Effector CD4-positive, alpha-beta T cell (primary cell): ENCODE results near the gene ATG2B.

ENCODE experiments used
- DNase-seq: peaks from one replicate; pipeline ENCODE4 v3.0.0-alpha.2; 2020

ATG2B gene

GRCh38 chr14:96304956-96305355, 58.2 kb downstream of the ATG2B start:
- no peak for DNase-seq

DNA sequence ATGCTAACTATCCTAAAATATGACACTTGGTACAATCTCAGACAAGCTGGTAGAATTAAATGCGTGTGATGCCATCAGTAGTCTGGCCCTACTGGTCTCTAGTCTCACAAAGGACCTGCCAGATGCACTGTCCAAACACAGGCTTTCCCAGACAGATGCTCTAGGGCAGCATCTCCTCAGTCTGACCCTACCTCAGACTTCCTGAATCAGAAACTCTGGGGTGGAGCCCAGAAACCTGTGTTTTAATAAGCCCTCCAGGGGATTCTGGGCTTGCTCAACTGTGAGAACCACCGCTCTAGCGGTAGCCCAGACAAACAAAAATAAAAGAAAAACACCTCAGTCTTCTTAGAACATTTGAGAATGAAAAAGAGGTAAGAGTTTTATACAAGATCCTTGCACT, 59.2 kb downstream of the ATG2B start:
- DNase-seq: no peak

DNA sequence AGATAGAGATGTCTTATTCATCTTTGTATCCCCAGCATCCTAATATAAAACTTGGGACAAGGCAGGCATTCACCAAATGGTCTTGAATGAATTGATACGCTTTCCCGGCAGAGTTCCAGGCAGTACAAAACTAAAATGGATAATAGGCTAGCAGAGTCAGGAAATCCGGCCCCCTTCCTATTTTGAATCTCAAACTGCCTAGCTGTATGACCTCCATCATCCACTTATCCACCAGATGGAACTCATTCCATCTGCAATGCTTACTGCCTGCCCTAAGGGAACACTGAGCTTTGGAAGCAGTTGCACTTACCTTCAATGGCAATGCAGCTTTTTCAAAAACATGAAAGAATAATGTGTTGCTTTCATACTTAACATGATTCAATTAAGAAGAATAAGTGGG, 63.7 kb downstream of the ATG2B start:
- no peak for DNase-seq

- no peak for DNase-seq
Measured at GRCh38 chr14:96297997-96298515, 65.1 kb downstream of the ATG2B start.

- no peak for DNase-seq
Measured at GRCh38 chr14:96297000-96297399, 66.1 kb downstream of the ATG2B start.

DNA sequence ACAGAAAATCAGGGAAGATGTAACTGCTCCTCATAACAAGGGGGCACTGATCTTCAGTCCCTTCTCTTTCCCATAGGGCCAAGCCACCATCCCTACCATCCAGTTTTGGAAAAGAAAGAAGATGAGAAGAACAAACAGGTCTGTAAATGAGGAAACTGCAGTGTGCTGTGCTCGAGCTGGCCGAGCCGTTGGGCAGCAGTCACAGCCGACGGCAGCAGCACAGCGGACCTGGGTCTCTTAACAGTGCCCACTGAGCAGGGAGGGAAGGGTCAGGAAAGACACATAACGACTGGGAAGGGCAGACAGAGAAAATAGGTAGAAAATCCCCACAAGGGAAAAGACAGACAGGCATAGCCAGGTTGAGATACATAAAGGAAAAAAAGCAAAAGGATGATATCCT, 68.9 kb downstream of the ATG2B start:
- DNase-seq: no peak

- DNase-seq: no peak
Measured at GRCh38 chr14:96287856-96288255, 75.3 kb downstream of the ATG2B start.

GRCh38 chr14:96286251-96286650, 76.9 kb downstream of the ATG2B start:
- DNase-seq: no peak

DNA sequence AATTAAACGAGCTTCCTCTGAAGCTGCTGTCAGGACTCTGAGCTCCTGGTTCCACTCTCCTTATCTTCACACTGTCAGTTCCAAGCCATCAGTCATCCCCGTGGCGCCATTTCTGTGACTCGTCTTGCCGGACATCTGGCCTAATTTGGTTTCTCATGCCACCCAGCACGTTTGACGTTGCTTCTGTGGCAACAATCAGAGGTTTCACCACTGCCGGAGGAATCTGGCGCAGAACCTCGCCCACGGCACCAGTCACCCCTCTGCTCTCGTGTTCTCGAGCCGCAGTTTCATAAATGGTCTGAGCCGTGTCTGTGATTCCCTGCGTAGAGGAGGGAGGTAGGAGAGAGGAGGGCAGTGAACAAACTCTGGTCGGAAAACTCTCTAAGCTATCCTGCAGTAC, 77.5 kb downstream of the ATG2B start:
- no peak for DNase-seq

- DNase-seq: no peak
Measured at GRCh38 chr14:96284430-96284829, 78.7 kb downstream of the ATG2B start.

GRCh38 chr14:96284008-96284407, 79.1 kb downstream of the ATG2B start:
- no peak for DNase-seq

GRCh38 chr14:96281486-96281885, 81.7 kb downstream of the ATG2B start:
- no peak for DNase-seq

DNA sequence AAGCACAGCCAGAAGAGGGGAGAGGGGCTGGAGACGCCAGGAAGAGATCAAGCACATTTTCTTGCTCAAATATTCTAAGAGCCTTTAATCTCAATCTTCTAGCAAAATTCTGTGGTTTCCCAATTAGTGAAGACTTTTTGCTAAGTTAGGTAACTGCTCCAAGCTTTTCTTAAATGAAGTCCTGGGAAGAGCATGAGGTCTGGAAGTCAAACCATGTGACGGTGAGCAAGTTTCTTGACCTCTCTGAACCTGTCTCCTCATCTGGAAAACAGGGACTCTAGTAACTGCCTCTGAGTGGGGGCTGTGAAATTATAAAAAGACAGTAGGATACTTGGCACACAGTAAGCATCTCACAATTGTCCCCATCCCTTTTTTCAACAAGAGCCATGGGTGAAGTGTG, 83.0 kb downstream of the ATG2B start:
- no peak for DNase-seq

GRCh38 chr14:96279564-96279963, 83.6 kb downstream of the ATG2B start:
- DNase-seq: no peak

- DNase-seq: no peak
Measured at GRCh38 chr14:96277890-96278289, 85.3 kb downstream of the ATG2B start.

- peak; percentile 58 for DNase-seq
Measured at GRCh38 chr14:96275177-96276112, 87.7 kb downstream of the ATG2B start.

DNA sequence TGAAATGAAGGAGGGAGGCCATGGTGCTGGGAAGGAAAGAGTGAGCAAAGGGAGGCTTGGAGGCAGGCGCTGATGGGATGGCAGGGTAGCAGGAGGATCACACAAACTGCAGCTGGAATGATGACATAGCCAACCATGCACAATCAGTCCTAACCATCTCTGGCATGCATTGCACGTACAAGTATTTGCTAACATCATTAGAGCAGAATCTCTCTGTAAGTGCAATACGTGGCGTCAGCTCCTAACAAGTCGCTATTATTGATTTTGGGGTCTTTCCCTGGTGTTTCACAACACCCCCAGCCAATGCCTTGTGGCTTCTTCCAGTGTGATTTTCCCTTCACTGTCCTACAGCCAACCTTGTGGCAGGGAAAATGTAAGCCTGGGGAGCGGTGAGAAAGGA, 88.6 kb downstream of the ATG2B start:
- DNase-seq: no peak

DNA sequence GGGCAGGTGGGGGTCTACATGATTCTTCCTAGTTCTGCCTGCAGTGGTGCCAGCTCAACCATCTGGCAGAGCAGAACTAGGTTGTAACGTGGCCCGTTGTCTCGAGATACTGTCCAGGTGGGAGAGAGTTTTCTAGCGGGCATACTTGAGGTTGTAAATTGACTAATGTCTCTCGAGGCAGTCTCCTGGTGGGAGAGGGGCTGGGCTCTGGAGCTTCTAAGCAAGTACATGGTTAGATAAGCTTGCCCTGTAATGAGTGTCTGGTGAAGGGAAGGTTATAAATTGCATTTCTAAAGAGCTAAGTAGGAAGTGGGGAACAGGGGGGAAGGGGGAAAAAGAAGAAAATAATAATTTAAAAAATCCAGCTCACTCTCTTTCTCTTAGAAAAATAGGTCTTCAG, 89.0 kb downstream of the ATG2B start:
- no peak for DNase-seq

- DNase-seq: no peak
Measured at GRCh38 chr14:96273629-96274028, 89.5 kb downstream of the ATG2B start.

GRCh38 chr14:96272777-96273473, 90.2 kb downstream of the ATG2B start:
- DNase-seq: no peak

DNA sequence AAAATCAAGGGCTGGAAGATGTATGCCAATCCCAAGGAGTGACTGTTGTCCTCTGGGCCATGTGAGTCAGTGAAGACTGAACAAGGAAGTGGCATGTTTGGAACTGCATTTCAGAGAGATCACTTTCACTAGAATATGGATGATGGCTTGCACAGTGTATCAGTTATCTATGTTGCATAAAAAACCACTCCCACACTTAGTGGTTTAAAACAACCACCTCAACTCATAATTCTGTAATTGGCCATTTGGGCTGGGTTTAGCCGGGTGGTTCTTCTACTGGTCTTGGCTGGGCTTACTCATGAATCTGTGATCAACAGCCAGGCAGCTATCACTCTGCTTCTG, 91.7 kb downstream of the ATG2B start:
- no peak for DNase-seq

DNA sequence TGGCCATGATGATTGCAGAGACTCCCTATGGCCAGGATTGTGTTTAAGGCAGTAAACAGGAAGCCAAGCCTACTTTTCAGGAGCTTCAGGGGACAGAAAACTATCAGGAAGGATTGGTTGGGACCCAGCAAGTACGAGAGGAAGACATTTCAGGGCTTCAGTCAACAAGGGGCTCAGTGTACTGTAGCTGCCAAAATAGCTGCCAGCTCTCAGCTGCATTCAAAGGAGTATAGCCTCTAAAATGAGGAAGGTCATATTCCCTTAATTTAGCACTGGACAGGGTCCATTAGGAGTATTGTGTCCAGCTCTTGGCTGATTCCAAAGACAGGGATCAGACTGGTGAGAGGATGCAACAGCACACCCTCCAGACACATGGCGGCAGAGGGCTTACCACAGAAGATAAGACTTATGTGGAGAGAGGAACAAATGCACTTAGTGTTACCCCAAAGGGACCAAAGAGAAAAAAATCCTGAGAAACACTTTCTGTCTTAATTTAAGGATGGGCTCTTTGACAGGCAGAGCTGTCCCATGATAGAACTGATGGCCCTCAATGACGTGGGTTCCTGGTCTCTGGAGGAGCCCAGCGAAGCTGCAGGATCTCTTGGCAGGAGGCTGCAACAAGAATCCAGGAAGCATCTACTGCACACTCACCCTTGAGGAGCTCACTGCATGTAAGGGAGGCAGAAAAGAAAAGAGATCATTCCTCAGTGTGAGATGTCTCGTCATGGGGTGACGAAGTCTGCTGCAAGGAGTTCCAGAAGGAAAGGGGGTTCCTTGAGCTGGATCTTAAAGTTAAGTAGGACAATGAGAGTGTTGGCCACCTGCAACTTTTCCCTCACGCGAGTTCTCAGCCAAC, 92.3 kb downstream of the ATG2B start:
- DNase-seq: no peak

DNA sequence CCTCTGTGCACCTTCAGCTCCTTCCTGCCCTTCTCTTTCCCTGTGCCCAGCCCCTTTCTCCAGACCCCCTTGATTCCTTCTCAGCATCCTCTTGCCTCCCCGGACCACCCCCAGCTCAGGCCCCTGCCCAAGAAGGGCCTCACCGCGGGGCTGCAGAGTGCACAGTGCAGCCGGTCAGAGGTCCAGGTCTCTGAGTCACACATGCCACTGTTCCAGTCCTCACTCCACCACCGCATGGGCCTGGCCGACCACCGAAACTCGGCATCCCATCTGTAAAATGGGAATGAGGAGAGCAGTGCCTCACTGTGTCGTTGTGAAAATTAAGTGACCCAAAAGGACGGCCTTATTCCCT, 93.8 kb downstream of the ATG2B start:
- no peak for DNase-seq
